ENCODE data around the gene SEMA7A. TPM values are rescaled to one million over a fixed set of nuclear protein-coding genes. Genes with fewer than 3 reads are reported as not detected.
"Not testable (repeated sequence)": the region's sequence is repeated elsewhere in the genome, so short reads cannot be mapped to it uniquely, and the experiment has no call there.

The SEMA7A gene
- total and polyA plus RNA-seq, 2 donors from 2014 or later: 2.8 to 3.6 TPM

- TF ChIP-seq CTCF (IDR thresholded peaks at IDR 0.05; ENCODE audit: borderline replicate concordance, extremely low read depth, insufficient read depth): no peak
- H3K27ac ChIP-seq (ENCODE audit: low read depth in 2 of 2, low read length in 2 of 2): no peak overlapping the region
- no peak overlapping the region for H3K9ac ChIP-seq (ENCODE audit: low read length in 3 of 3)
- intact Hi-C loops (cut with DNase I): no loop called here
- FAIRE-seq (no peak), DNase-seq (no peak)
- H3K4me3 ChIP-seq (ENCODE audit: low read length in 3 of 3): no peak overlapping the region
- H3K4me1 ChIP-seq (ENCODE audit: control insufficient read depth in 2 of 3, insufficient read depth in 2 of 3, low read depth in 1 of 3, low read length in 3 of 3): peaks cover 0 to 10% (median 0%) of the 10 kb centered on the region in 3 donors
- H3K27me3 ChIP-seq (ENCODE audit: control insufficient read depth, insufficient read depth, low read length): no peaks in the 10 kb centered on the region
- H3K36me3 ChIP-seq (ENCODE audit: control insufficient read depth in 2 of 3, insufficient read depth in 3 of 3, low read length in 3 of 3): peaks cover 3 to 18% (median 5%) of the 10 kb centered on the region in 3 donors
- no peaks in the 10 kb centered on the region for H3K9me3 ChIP-seq (ENCODE audit: control insufficient read depth in 2 of 3, insufficient read depth in 1 of 3, low read length in 3 of 3)
These were observed 24.7 kb upstream of the SEMA7A start for GRCh38 chr15:74458473-74458872.

GRCh38 chr15:74457036-74457435, 23.3 kb upstream of the SEMA7A start:
- H3K4me3 ChIP-seq (ENCODE audit: low read length in 3 of 3); H3K9ac ChIP-seq (ENCODE audit: low read length in 3 of 3); H3K27ac ChIP-seq (ENCODE audit: low read depth in 2 of 2, low read length in 2 of 2); H3K9me3 ChIP-seq (ENCODE audit: control insufficient read depth in 2 of 3, insufficient read depth in 1 of 3, low read length in 3 of 3); FAIRE-seq; DNase-seq; H3K4me1 ChIP-seq (ENCODE audit: control insufficient read depth in 2 of 3, insufficient read depth in 2 of 3, low read depth in 1 of 3, low read length in 3 of 3); intact Hi-C loops (cut with DNase I); H3K27me3 ChIP-seq (ENCODE audit: control insufficient read depth, insufficient read depth, low read length): not testable (repeated sequence)
- H3K36me3 ChIP-seq (ENCODE audit: control insufficient read depth in 2 of 3, insufficient read depth in 3 of 3, low read length in 3 of 3): peaks cover 3 to 31% (median 9%) of the 10 kb centered on the region in 3 donors

GRCh38 chr15:74454764-74455500, 21.2 kb upstream of the SEMA7A start:
- TF ChIP-seq CTCF (IDR thresholded peaks at IDR 0.05; ENCODE audit: borderline replicate concordance, extremely low read depth, insufficient read depth): no peak
- FAIRE-seq: no peak
- no peak for DNase-seq

GRCh38 chr15:74453925-74454763, 20.4 kb upstream of the SEMA7A start:
- no peak overlapping the region for H3K27ac ChIP-seq (ENCODE audit: low read depth in 2 of 2, low read length in 2 of 2)
- no peaks in the 10 kb centered on the region for H3K27me3 ChIP-seq (ENCODE audit: control insufficient read depth, insufficient read depth, low read length)
- FAIRE-seq (no peak), DNase-seq (no peak)
- H3K9ac ChIP-seq (ENCODE audit: low read length in 3 of 3): no peak overlapping the region
- H3K4me3 ChIP-seq (ENCODE audit: low read length in 3 of 3): no peak overlapping the region
- TF ChIP-seq CTCF (IDR thresholded peaks at IDR 0.05; ENCODE audit: borderline replicate concordance, extremely low read depth, insufficient read depth): no peak
- intact Hi-C loops (cut with DNase I): no loop called here
- peaks cover 5 to 49% (median 19%) of the 10 kb centered on the region in 3 donors for H3K36me3 ChIP-seq (ENCODE audit: control insufficient read depth in 2 of 3, insufficient read depth in 3 of 3, low read length in 3 of 3)
- no peaks in the 10 kb centered on the region for H3K4me1 ChIP-seq (ENCODE audit: control insufficient read depth in 2 of 3, insufficient read depth in 2 of 3, low read depth in 1 of 3, low read length in 3 of 3)
- H3K9me3 ChIP-seq (ENCODE audit: control insufficient read depth in 2 of 3, insufficient read depth in 1 of 3, low read length in 3 of 3): no peaks in the 10 kb centered on the region

More at GRCh38 chr15:74454764-74455500, 21.2 kb upstream of the SEMA7A start:
- Histone ChIP-seq H3K9ac (ENCODE audit: low read length in 3 of 3) (no peak overlapping the region), H3K27ac (ENCODE audit: low read depth in 2 of 2, low read length in 2 of 2) (no peak overlapping the region), H3K4me3 (ENCODE audit: low read length in 3 of 3) (no peak overlapping the region), H3K36me3 (ENCODE audit: control insufficient read depth in 2 of 3, insufficient read depth in 3 of 3, low read length in 3 of 3) (peaks cover 5 to 47% (median 19%) of the 10 kb centered on the region in 3 donors), H3K9me3 (ENCODE audit: control insufficient read depth in 2 of 3, insufficient read depth in 1 of 3, low read length in 3 of 3) (no peaks in the 10 kb centered on the region), H3K4me1 (ENCODE audit: control insufficient read depth in 2 of 3, insufficient read depth in 2 of 3, low read depth in 1 of 3, low read length in 3 of 3) (no peaks in the 10 kb centered on the region), H3K27me3 (ENCODE audit: control insufficient read depth, insufficient read depth, low read length) (no peaks in the 10 kb centered on the region)
- intact Hi-C loops (cut with DNase I): no loop called here

All from kidney (tissue), 14 donors.